HEK293 (cell line): ENCODE results near the gene MACC1.
A peak's percentile ranks its signal among the peaks of the same experiment; 100 is the strongest.

Experiments used
- CTCF ChIP-seq: fragments of 450-650 bp; formaldehyde crosslinking; IDR thresholded peaks from 2 replicates; pipeline ENCODE4 v1.5.1; 2016; ENCODE audit warnings: missing biosample characterization, missing genetic modification characterization
- HOXD13 ChIP-seq: sonication (generic); formaldehyde crosslinking; IDR thresholded peaks from 2 replicates; pipeline ENCODE4 v1.8.0; 2022; ENCODE audit warnings: missing genetic modification reagents, borderline replicate concordance
- SP2 ChIP-seq: fragments of 450-650 bp; formaldehyde crosslinking; IDR thresholded peaks from 2 replicates; pipeline ENCODE4 v1.5.1; 2016; ENCODE audit warnings: missing biosample characterization, missing genetic modification characterization
- ZBTB8A ChIP-seq: fragments of 450-650 bp; formaldehyde crosslinking; IDR thresholded peaks from 2 replicates; pipeline ENCODE4 v1.5.1; 2016; ENCODE audit warnings: missing biosample characterization, missing genetic modification characterization
- ZNF324 ChIP-seq: fragments of 450-650 bp; formaldehyde crosslinking; IDR thresholded peaks from 2 replicates; pipeline ENCODE4 v1.5.1; 2016; ENCODE audit warnings: missing biosample characterization, missing genetic modification characterization
- ZNF473 ChIP-seq: fragments of 450-650 bp; formaldehyde crosslinking; IDR thresholded peaks from 2 replicates; pipeline ENCODE4 v1.5.1; 2017; ENCODE audit warnings: missing biosample characterization, missing genetic modification characterization
- ZNF561 ChIP-seq: fragments of 450-650 bp; IDR thresholded peaks from 2 replicates; pipeline ENCODE4 v1.5.1; 2018; ENCODE audit warnings: missing biosample characterization, missing genetic modification characterization, borderline replicate concordance
- ZNF791 ChIP-seq: fragments of 450-650 bp; formaldehyde crosslinking; IDR thresholded peaks from 2 replicates; pipeline ENCODE4 v1.5.1; 2016; ENCODE audit warnings: missing biosample characterization, missing genetic modification characterization

- no peak for TF ChIP-seq CTCF
- 0 out of 2 replicates have a peak, but pooled peaks have one; percentile 34 for TF ChIP-seq ZBTB8A
- TF ChIP-seq ZNF791 (tag by site-specific recombination), result no peak
- no peak for TF ChIP-seq ZNF324 (tag by site-specific recombination)
- TF ChIP-seq ZNF473 (tag by site-specific recombination), result no peak
- no peak for TF ChIP-seq SP2 (tag by site-specific recombination)
- no peak for TF ChIP-seq HOXD13 (CRISPR knock-in tag)
- no peak for TF ChIP-seq ZNF561 (tag by site-specific recombination)
Observed at GRCh38 chr7:20214921-20215669, 2.1 kb downstream of the MACC1 start.
